Activated CD4-positive, alpha-beta T cell treated with anti-CD3 and anti-CD28 coated beads, Interleukin-2, amount 50 U/mL, for 1 hour (primary cell): ENCODE data around the gene SMIM36.
"Not testable (repeated sequence)": the region's sequence is repeated elsewhere in the genome, so short reads cannot be mapped to it uniquely, and the experiment has no call there.

Experiments
- DNase-seq: peaks from one replicate; pipeline ENCODE4 v3.0.0-alpha.2; 2020

SMIM36 gene

DNA sequence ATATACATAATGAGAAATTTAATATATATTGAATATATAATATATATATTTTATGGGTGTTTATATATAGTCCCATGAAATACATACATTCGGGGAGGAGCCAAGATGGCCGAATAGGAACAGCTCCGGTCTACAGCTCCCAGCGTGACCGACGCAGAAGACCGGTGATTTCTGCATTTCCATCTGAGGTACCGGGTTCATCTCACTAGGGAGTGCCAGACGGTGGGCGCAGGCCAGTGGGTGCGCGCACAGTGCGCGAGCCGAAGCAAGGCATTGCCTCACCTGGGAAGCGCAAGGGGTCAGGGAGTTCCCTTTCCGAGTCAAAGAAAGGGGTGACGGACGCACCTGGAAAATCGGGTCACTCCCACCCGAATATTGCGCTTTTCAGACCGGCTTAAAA lies 9.6 kb downstream of the SMIM36 start:
- DNase-seq, result not testable (repeated sequence)

DNA sequence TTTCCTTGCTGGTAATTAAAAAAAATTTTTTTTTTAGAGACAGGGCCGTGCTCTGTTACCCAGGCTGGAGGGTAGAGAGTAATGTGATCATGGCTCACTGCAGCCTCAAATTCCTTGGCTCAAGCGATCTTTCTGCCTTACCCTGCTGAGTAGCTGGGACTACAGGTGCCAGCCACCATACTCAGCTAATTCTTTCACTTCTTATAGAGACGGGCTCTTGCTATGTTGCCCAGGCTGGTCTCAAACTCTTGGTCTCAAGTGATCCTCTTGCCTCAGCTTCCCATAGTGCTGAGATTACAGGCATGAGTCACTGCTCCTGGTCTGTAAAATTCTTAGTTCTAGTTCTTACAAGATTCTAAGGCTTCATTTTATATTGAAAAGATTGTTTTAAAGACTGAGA lies 11.1 kb downstream of the SMIM36 start:
- no peak for DNase-seq

DNA sequence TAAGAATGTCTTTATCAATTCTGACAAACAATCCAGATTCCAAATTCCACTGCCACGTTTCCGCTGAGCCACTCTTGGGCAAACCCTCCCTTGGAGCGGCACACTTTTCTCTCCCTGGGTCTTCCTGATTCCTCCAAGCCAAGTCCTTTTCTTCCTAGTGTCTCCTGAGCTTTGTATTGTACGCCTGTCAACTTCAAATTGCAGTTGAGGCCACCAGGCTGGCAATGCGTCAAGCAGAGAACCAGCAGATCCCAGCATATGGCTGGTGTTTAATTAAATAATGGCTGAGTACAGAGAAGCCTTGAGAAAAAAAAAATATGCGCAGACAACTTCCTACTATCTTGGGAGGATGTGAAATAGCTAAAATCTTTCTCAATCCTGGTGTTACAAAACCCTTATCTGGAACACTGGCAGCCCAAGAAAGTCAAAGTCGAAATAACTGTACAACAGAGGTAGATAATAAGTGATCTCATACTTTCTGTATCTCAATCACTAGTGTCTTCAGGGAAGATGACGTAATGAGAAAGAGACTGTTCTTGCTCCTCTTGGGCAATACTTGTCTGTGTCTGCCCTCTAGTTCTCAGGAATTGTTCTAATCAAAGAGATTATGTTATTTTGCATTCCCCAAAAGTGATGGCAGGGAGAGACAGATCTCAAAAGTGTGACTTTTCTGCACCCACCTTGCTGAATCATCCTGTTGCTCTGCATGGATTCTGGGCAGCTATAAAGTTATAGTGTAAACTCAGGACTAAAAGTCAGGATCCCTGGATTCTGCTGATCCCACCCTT lies 15.0 kb downstream of the SMIM36 start:
- DNase-seq, result no peak

DNA sequence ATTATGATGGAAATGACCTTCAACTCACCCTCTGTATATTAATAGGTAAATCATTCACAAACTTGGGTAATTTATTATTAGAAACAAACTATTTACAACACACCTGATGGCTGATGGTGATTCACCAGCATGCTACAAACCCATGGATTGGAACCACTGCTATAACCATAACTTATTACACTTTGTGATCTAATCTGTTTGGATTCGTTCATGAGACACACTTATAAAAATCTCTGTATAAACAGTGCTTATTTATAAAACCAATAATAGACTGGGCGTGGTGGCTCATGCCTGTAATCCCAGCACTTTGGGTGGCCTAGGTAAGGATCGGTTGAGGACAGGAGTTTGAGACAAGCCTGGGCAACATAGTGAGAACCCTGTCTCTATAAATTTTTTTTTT lies 16.0 kb downstream of the SMIM36 start:
- no peak for DNase-seq

DNA sequence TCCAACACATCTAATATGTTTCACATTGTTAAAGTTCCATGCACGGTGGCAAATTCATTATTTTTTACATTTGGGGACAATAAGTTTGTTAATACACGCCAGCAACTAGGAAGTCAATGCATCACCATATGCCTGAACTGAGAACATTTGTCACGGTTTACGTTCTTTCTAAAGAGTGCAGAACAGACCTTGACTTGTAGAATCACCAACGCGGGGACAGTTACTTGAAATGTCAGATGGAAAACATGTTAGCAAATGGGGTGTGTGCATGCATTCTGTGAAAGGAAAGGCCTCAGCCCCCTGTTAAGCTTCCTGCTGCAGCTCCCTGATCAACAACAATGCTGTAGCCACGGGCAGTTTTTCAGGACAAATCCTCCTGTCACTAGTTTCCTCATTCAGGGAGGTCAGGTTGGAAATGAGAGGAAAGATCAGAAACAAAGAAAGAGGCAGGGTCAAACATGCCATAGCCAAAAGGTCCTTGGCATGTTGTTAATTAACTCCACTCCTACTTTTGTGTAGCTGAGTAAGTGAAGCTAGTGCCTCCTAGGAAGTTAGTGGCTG lies 18.4 kb downstream of the SMIM36 start:
- DNase-seq, result no peak

DNA sequence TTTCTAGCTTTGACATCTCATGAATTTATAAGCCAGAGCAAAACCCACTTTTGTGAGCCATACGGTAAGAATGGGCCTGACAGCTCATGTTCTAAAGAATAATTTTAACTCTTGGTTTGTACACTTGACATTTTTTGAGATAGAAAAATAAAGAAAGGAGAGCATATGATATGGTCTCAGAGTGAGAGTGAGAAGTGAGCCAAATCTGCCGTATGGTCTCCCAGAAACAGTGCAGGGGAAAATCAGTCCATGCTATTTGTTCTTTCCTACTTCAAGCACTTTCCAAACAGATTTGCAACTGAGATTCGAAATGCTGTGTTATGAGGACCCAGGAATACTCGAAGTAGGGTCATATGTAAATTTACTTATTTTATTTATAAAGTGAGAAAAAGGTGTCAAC lies 20.9 kb downstream of the SMIM36 start:
- DNase-seq, result no peak

DNA sequence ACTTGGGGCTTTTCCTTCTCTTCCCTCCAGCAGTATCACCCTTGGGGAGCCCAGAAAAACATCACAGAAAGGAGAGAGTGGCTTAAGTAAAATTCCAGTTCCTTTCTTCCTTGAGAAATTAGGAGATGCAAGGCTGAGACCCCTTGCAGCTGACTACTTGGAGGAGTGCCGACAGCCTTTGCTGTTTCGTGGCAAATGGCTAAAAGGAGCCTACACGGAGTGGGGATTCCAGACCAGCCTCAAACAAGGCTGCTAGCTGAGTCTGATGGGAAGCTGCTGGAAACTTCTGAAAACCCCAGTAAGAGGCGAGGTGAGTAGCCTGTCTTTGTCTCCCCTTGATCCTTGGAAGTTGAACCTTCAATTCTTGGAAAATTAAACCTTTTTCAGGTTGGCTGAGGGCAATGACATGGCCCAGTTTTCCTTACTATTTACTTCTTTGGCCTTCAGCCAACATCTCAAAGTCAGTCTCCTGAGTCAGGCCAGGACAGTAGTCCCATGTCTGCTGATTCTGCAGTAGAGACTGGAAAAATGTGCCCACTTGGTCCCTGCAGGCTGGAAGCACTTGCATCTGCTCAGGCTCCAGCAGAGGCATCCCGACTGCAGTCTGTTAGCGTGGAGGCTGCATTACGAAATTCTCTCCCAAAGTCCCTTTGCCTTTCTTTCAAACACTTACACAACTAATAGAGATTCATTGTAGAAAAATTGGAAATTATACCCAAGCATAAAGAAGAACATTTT lies 23.4 kb downstream of the SMIM36 start:
- DNase-seq, result no peak

DNA sequence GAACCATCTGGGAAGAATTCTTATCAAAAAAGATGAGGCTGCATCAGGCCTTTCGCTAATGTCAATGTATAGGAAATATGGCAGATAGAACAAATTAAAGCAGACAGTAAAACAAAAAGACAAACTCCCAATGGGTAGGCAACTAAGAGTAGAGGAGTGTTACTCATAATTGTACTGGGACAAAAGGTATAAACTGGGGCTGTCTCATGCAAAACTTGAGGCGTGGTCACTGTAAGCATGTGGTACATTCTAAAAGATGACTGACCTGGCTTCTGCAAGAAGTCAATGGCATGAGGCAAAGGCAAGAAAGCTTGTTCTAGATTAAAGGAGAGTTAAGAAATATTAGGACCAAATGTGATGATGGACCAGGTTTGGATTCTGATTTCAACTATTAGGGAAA lies 26.7 kb downstream of the SMIM36 start:
- no peak for DNase-seq

DNA sequence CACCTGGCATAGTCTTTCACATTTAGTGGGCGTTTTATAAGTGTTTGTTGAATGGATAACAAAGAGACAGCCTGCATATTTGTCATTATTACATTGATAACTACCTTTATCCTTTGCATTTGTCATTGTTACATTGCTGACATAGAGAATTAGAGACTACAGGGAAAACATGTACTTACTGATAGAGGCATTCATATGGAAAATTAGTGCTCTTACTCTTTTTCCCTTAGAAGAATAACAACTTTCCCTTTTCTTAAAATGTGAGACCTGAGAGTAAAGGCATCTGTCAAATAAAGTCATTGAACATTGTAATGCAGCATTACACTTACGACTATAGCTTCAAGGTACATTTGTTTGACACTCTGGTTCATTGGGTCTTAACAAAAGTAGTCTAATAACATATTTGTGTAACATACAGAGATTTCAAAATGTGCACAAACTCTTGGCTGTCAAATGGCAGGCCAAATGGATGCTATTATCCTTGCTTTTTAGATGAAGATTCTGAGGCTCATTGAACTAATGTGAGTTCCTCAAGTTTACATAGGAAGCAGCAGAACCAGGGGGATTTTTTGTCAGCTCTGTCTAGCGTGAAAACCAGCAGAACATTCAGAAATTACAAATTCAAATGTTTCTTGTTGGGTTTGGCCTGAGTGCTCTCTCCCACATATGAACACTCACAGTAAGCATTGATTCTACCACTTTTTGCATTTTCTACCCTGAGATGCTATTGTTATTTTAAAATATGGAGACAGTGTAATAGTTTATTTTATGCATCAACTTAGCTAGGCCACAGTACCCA lies 28.5 kb downstream of the SMIM36 start:
- DNase-seq, result no peak

DNA sequence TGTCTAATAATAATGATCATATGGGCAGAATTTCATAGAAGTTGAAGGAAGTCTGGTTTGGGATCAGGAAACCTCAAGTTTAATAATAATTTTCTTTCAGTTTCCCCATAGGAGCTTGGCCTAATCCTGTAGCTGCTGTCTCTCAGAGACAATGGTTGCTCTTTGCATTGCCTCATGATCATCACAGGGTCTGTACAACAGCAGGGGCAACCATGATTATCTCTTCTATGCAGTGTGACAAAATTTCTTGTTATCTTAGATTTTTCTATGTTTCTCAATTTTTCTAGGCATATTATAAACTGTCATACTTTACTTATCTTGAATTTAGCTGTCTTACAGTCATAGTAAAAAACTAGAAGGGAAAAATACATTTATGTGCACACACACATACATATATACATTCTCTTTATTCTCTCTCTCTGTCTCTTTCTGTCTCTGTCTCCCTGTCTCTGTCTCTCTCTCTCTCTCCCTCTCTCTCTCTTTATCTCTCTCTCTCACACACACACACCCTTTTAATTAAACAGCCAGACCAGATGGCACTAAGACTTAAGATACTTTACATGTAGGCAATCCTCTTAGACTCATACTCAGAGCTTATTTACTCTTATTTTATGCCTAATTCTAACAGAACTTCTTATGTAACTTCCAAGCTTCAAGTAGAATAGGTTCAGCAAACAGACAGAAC lies 30.5 kb downstream of the SMIM36 start:
- DNase-seq, result no peak

DNA sequence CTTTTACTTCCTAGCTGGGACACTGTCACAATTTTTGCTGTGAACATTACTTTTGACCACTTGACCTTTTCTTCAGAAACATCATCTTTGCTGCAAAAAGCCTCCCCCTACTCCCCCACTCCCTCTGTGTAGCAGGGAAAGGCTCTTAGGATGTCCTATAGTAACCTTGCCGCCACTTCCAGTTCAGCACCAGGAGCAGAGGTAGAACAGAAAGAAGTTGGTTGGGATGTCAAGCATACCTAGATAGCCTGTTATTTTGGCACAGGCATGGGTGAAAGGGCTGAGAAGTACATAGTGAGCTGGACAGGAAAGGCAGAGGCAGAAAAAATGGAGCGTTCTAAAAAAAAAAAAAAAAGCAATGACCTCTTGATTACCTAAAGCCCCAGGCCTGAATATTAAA lies 31.3 kb downstream of the SMIM36 start:
- DNase-seq, result no peak

DNA sequence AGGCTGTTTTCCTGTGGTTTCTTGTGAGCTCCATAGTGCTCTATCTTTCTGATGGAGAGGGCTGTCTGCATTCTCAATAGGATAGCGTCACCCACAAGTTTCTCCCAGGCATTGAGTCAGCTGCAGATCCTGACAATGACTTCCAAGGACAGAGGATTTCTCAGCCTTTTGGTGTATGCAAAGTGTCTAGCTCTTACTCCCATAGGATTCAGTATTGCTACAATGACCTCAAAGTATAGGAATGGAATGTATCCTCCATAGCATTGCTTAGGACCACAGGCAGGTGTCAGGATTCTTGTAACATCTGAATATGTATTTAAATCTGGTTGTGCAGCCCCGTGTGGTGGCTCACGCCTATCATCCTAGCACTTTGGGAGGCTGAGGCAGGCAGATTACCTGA lies 32.3 kb downstream of the SMIM36 start:
- no peak for DNase-seq

DNA sequence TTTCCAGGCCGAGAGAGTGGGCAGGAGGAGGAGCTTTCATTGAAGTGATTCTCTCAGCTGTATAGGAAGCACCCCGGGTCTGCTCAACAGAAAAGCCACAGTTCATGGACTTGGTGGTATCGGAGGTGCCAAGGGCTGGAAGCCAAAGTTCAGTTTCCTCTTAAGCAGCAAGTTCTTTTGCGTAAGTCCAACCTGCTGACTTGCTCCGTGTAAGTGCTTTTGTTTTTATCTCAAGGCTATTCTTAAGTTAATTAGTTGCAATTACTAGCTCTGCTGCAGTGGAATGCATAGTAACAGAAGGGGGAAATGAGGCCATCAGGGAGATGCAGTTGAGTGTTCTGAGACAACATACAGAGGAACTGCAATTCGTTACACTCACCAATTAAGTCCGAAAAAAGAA lies 44.6 kb downstream of the SMIM36 start:
- DNase-seq, result no peak

DNA sequence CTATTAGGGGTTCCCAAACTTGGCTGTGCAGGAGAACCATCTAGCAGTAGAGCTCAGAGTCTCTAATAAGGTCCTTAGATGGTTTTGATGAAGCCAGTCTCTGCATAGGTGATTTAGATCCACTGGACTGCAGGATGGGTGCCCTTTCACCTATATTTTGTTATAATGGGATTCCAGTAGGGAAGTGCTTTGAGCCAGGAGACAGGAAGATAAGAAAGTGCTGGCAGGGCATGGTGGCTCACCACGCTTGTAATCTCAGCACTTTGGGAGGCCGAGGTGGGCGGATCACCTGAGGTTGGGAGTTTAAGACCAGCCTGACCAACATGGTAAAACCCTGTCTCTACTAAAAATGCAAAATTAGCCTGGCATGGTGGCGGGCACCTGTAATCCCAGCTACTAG lies 45.5 kb downstream of the SMIM36 start:
- DNase-seq, result not testable (repeated sequence)

DNA sequence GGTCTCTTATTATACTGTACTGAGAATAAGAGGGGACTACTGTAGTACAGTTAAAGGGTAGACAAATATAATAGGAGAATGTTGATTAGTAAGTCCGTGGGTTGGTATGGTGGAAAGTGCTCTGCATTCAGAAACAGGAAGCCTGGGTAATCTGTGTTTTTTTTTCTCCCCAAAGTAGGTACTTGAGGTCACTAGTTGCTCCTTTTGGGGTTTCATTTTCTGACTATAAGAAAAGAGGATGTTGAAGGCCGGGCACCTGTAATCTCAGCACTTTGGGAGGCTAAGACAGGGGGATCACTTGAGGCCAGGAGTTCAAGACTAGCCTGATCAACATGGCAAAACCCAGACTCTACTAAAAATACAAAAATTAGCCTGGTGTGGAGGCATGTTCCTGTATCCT lies 47.7 kb downstream of the SMIM36 start:
- DNase-seq, result no peak

DNA sequence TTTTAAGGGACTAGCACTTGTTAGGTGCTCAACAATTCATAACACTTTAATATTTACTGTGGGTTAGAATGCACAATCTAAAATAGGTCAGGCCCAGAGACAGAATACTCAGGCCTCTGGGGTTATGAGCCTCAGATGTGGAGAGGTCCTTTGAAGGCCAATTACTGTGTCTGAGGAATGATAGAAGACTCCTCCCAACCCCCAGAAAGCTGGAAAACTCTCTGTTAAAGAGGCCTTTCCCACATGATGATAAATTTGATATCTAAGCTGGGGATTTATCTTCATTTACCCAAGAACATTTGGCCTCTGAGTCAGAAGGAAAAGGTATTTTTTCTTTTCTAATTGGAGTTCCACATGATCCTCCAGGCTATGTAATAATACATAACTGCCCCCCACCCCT lies 48.5 kb downstream of the SMIM36 start:
- DNase-seq, result no peak

DNA sequence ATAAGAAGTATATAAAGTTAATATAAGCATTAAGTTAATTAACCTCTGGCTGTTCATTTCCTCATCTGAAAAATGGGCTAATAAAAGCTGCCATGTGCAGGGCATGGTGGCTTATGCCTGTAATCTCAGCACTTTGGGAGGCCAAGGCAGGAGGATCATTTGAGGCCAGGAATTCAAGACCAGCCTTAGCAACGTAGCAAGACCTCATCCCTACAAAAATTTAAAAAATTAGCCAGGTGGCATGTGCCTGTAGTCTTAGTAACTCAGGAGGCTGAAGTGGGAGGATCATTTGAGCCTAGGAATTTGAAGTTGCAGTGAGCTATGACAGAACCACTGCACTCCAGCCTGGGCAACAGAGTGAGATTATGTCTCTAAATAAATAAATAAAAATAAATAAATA lies 49.0 kb downstream of the SMIM36 start:
- no peak for DNase-seq

DNA sequence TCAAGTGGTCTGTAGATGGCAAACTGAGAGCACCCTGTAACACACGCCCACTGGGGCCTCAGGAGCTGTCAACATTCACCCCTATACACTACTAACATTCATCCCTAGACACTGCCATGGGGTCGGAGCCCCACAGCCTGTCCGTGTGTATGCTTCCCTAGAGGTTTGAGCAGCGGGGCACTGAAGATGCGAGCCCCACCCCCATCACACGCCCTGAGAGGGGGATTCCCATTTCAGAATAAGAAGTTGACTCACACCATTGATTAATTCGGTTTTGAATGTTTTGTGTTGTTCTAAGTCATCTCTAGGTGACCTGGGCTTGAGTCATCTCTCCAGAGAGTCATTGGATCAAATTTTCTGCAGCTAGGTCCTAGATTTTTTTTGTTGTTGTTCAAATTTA lies 52.3 kb downstream of the SMIM36 start:
- DNase-seq, result no peak

DNA sequence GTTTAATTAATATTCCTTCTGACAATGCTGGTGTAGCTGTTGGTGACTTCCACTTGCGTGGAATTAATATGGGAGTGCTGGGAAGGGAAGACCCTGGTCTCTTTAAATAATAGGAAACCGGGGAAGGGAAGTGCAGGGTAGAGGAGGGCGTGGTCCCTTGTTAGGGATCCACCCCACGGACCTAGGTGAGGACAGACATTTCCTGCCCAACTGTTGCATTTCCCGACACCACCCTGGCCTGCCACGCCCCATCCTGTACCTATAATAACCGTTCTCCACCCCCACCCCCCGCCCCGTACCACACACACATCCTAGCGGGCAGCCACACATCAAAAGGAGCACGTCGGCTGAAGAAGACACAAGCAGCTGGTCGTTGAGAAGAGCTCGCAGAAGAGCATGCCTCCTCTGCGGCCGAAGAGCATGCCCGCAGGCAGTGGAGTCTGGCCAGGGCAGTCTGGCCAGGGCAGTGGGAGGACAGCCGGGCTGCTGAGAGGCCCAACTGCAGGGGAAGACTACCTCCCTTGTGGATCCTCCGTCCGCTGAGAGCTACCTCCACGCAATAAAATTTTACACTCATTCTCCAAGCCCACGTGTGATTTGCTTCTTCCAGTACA lies 52.9 kb downstream of the SMIM36 start:
- DNase-seq, result no peak

DNA sequence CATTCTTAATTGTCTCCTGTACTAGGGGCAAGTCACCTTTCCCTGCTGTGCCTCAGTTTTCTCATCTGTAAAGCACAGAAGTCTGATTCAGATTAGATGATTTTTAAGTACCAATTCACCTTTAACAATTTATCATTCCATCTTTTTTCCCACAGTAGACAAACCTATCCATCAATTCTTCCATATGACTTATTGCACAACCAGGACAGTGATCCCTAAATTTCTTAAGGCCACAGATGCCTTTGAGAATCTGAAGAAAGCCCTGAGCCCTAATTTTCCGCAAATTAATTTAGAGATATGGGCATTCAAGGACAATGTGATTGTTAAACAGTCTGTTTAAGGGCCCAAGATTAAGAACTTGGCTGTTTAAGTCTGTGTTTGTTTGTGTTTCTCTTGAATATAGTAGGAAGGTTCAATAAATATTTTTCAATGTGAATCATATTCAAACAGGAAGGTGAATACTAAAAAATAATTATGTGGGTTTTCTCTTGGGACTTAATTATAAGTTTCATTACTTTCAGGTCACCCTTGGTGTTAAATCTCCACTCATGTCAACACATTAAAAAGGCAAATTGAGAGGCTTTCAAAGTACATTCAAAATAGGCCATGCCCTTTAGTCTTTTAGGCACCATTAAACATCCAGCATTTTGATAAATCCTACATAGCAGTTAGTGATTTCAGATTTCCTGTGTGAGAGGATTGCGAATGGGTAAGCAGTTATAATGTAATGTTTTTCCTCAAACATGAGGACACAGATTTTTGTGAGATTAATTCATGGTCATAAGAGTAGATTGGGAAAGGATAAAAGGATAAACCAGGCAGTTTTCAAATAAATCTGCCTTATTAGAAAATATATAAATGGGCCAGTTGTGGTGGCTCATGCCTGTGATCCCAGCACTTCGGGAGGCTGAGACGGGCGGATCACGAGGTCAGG lies 54.7 kb downstream of the SMIM36 start:
- no peak for DNase-seq

DNA sequence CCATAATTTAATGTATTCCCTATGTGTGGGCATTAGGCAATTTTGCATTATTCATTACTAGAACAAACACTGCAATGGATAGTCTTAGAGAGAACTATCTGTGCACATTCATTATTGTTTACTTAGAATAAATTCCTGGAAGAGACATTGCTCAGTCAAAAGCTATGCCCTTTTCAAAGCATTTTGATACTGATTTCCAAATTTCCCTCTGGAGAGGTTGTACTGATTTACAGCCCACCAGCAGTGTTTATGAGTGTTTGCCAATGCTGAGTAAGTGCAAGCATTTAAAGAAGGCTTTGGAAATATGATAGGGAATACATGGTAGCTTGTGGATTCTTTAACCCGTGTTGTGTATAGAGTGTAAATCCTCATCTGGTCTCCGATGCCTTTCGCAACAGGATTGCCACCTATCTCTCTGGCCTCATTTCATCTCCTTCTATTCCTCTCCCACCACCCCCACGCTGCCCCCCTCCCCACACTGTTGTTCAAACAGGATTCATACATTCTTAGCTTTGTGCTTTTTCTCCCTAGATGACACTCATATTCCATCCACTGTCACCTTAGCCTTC lies 56.3 kb downstream of the SMIM36 start:
- no peak for DNase-seq
